Measurements from ENCODE around the gene L3MBTL4. TPM values are rescaled to one million over a fixed set of nuclear protein-coding genes. Genes with fewer than 3 reads are reported as not detected.

L3MBTL4 gene
- total and polyA plus RNA-seq, 11 donors: 0.27 to 3.3 (median 1.2) TPM

GRCh38 chr18:5964596-5964995 lies 450.1 kb downstream of the L3MBTL4 start:
- ATAC-seq (no peak), DNase-seq (no peak)
- Histone ChIP-seq H3K27me3 (no peaks in the 10 kb centered on the region), H3K4me3 (no peak overlapping the region), H3K9me3 (no peaks in the 10 kb centered on the region), H3K27ac (no peak overlapping the region), H3K36me3 (no peaks in the 10 kb centered on the region), H3K4me1 (peaks cover 0 to 5% (median 0%) of the 10 kb centered on the region in 12 donors)
- 82 to 96% (median 88%) methylated on average over 5 of the region's 5 CpGs for WGBS, 4 donors
- intact Hi-C loops (cut with DNase I): loop anchor here in 2 of 10 donors (10.0 kb wide), 2 partner anchors 70 to 170 kb away; partner anchors contain the start of gene TMEM200C (in 1 of the 2)
- no peak for TF ChIP-seq CTCF (IDR thresholded peaks at IDR 0.05)
- no peak for TF ChIP-seq POLR2A (IDR thresholded peaks at IDR 0.05)

GRCh38 chr18:5964108-5964507 lies 450.6 kb downstream of the L3MBTL4 start:
- Histone ChIP-seq H3K4me3 (no peak overlapping the region), H3K27ac (no peak overlapping the region), H3K36me3 (no peaks in the 10 kb centered on the region), H3K9me3 (no peaks in the 10 kb centered on the region), H3K27me3 (no peaks in the 10 kb centered on the region), H3K4me1 (peaks cover 0 to 5% (median 0%) of the 10 kb centered on the region in 12 donors)
- 41 to 56% (median 48%) methylated on average over 7 to 8 of the region's 8 CpGs for whole genome bisulfite sequencing, 4 donors
- DNase-seq (no peak), ATAC-seq (peak in 2 of 4 donors; percentile 28 to 41)
- TF ChIP-seq POLR2A (IDR thresholded peaks at IDR 0.05): no peak
- TF ChIP-seq CTCF (IDR thresholded peaks at IDR 0.05): no peak
- intact Hi-C loops (cut with DNase I): loop anchor here in 2 of 10 donors (10.0 kb wide), 2 partner anchors 69 to 171 kb away; partner anchors contain the start of gene TMEM200C (in 1 of the 2)

GRCh38 chr18:5963267-5963666 lies 451.4 kb downstream of the L3MBTL4 start:
- Histone ChIP-seq H3K4me1 (peaks cover 0 to 5% (median 0%) of the 10 kb centered on the region in 12 donors), H3K36me3 (no peaks in the 10 kb centered on the region), H3K9me3 (no peaks in the 10 kb centered on the region), H3K27me3 (no peaks in the 10 kb centered on the region), H3K27ac (no peak overlapping the region), H3K4me3 (no peak overlapping the region)
- no peak for ATAC-seq
- WGBS, 4 donors: 96 to 98% (median 97%) methylated on average over 7 of the region's 7 CpGs
- intact Hi-C loops (cut with DNase I): loop anchor here in 2 of 10 donors (10.0 kb wide), 2 partner anchors 68 to 172 kb away; partner anchors contain the start of gene TMEM200C (in 1 of the 2)
- no peak for DNase-seq
- TF ChIP-seq CTCF (IDR thresholded peaks at IDR 0.05) (no peak), POLR2A (IDR thresholded peaks at IDR 0.05) (no peak)

GRCh38 chr18:5962362-5962761 lies 452.3 kb downstream of the L3MBTL4 start:
- Histone ChIP-seq H3K27ac (no peak overlapping the region), H3K9me3 (no peaks in the 10 kb centered on the region), H3K4me1 (peaks cover 0 to 5% (median 0%) of the 10 kb centered on the region in 12 donors), H3K4me3 (no peak overlapping the region), H3K27me3 (no peaks in the 10 kb centered on the region), H3K36me3 (no peaks in the 10 kb centered on the region)
- 19 to 35% (median 24%) methylated on average over 6 of the region's 6 CpGs for WGBS, 4 donors
- ATAC-seq (peak; percentile 52 to 75 (median 56)), DNase-seq (peak in 1 of 5 donors; percentile 36)
- intact Hi-C loops (cut with DNase I): loop anchor here in 2 of 10 donors (10.0 kb wide), 2 partner anchors 68 to 172 kb away; partner anchors contain the start of gene TMEM200C (in 1 of the 2)
- no peak for TF ChIP-seq CTCF (IDR thresholded peaks at IDR 0.05)
- TF ChIP-seq POLR2A (IDR thresholded peaks at IDR 0.05): no peak

Measured in heart left ventricle (tissue), 16 donors.